ENCODE data around the gene HIBADH. TPM values are rescaled to one million over a fixed set of nuclear protein-coding genes. Genes with fewer than 3 reads are reported as not detected.

HIBADH gene
- polyA plus RNA-seq, 2 donors: 5.5 to 11.4 TPM

Other genes starting within 250 kb of the HIBADH start
- 100 to 1,000 TPM in 1 of 2 donors, 10 to 100 TPM in 1; 86.8 to 113 TPM for gene TAX1BP1, start 77.3 kb upstream of the HIBADH start, polyA plus RNA-seq